Raji (cell line): ENCODE data around the gene OR2T1.
"Not testable (repeated sequence)": the region's sequence is repeated elsewhere in the genome, so short reads cannot be mapped to it uniquely, and the experiment has no call there.

Experiments
- POLR2A ChIP-seq: IDR thresholded peaks from 2 replicates; pipeline ENCODE4 v1.6.1; 2011; ENCODE audit warnings: low read depth, low read length, control low read depth; ENCODE audit not compliant: insufficient read depth

The OR2T1 gene

DNA sequence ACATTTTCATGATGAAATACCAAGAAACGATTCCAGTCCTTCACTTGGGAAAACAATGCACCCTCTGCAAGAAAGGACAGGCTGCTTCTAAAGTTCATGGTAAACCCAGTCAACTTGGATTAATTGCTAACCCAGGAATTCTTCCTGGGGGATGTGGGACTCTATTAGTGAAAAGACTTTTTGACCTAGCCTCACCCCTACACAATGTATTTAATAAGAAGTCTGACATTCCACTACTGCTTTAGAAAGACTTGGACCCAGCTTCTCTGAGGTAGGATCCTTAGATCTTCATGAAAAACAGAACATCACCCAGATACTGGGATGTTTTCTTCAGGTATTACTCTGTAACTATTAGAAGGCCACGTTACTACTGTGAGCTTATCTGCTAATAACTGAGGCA, 42.6 kb downstream of the OR2T1 start, which contains the start of gene OR2T2:
OR2T2 (plus strand) TSS at position 239 of the 400 bp plus-strand sequence. CDS start 7,161 bp downstream, outside the sequence.
- TF ChIP-seq POLR2A = not testable (repeated sequence)
